ENCODE results near the gene F12. TPM values are rescaled to one million over a fixed set of nuclear protein-coding genes. Genes with fewer than 3 reads are reported as not detected.

The F12 gene
- polyA plus RNA-seq, 3 donors = 1.4 to 5.5 (median 1.5) TPM

DNA sequence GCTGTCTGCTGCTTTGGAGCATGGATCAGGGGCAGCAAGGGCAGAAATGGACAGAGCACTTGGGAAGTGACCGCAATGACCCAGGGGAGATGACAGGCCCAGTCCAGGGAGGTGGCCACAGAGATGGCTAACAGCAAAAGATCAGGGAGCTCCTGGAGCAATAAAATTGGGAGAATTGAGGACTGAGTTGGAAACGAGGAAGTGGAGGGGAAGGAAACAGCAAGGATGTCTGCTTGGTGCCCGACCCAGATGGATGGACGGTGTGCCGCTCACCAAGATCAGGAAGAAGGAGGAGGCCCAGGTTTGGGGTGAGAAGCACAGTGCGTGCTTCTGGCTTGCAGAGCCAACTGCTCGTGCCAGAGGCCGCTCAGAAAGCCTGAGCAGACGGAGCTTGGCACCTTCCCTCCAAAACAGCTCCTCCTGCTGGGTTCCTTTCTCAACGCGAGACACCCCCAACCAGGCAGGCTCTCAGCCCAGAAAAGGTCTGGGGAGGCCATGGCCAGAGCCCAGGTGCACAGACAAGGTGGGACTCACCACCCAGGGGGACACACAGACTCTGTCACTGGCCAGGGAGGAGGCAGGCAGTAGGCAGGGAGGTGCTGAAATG, 26.8 kb downstream of the F12 start:
- no peak for DNase-seq
- peaks cover 0 to 2% (median 0%) of the 10 kb centered on the region in 7 donors for H3K9me3 Mint-ChIP-seq
- H3K9me3 ChIP-seq (replicated peaks in 1 of 2; ENCODE audit: control insufficient read depth in 1 of 2, insufficient read depth in 1 of 2, low read length in 2 of 2) = no peaks in the 10 kb centered on the region
- H4K20me1 ChIP-seq (ENCODE audit: insufficient read depth, low read length) = no peaks in the 10 kb centered on the region
- no peak overlapping the region for H3K4me3 Mint-ChIP-seq
- H2AFZ ChIP-seq (ENCODE audit: insufficient read depth, low read depth, low read length, poor library complexity, severe bottlenecking) = no peak overlapping the region
- H3K4me3 ChIP-seq (replicated peaks in 1 of 3; ENCODE audit: low read depth in 2 of 3, low read length in 3 of 3) = no peak overlapping the region
- no peaks in the 10 kb centered on the region for H3K27me3 ChIP-seq (ENCODE audit: control insufficient read depth in 2 of 2, insufficient read depth in 2 of 2, low read length in 2 of 2)
- TF ChIP-seq, protein P1, sequence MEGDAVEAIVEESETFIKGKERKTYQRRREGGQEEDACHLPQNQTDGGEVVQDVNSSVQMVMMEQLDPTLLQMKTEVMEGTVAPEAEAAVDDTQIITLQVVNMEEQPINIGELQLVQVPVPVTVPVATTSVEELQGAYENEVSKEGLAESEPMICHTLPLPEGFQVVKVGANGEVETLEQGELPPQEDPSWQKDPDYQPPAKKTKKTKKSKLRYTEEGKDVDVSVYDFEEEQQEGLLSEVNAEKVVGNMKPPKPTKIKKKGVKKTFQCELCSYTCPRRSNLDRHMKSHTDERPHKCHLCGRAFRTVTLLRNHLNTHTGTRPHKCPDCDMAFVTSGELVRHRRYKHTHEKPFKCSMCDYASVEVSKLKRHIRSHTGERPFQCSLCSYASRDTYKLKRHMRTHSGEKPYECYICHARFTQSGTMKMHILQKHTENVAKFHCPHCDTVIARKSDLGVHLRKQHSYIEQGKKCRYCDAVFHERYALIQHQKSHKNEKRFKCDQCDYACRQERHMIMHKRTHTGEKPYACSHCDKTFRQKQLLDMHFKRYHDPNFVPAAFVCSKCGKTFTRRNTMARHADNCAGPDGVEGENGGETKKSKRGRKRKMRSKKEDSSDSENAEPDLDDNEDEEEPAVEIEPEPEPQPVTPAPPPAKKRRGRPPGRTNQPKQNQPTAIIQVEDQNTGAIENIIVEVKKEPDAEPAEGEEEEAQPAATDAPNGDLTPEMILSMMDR (IDR thresholded peaks at IDR 0.05) = no peak
- H3K27me3 Mint-ChIP-seq (ENCODE audit: low read depth in 3 of 3) = peaks cover 18 to 36% (median 29%) of the 10 kb centered on the region in 3 donors
- H3K4me2 ChIP-seq (replicated peaks; ENCODE audit: extremely low read depth, low read length, poor library complexity, severe bottlenecking) = no peak overlapping the region
- WGBS (ENCODE audit: insufficient coverage) = 12% methylated on average over 11 of the region's 11 CpGs
- H3K79me2 ChIP-seq (ENCODE audit: insufficient read depth, low read length) = no peaks in the 10 kb centered on the region
- intact Hi-C loops (cut with micrococcal nuclease) = no loop called here
- H3K27ac ChIP-seq (ENCODE audit: low read depth in 1 of 2, low read length in 2 of 2) = no peak overlapping the region
- no peaks in the 10 kb centered on the region for H3K36me3 Mint-ChIP-seq
- H3K4me1 ChIP-seq (ENCODE audit: control insufficient read depth in 1 of 2, insufficient read depth in 2 of 2, low read length in 2 of 2) = peaks cover 3% of the 10 kb centered on the region in 2 donors
- H3K4me1 Mint-ChIP-seq = peaks cover 17% of the 10 kb centered on the region
- no peaks in the 10 kb centered on the region for H3K36me3 ChIP-seq (replicated peaks in 1 of 2; ENCODE audit: control insufficient read depth in 1 of 2, insufficient read depth in 2 of 2, low read length in 2 of 2)
- H3K9ac ChIP-seq (ENCODE audit: insufficient read depth, low read length, poor library complexity, severe bottlenecking) = no peak overlapping the region
- no peak overlapping the region for H3K27ac Mint-ChIP-seq

- Histone ChIP-seq H3K4me3 (replicated peaks in 1 of 3; ENCODE audit: low read depth in 2 of 3, low read length in 3 of 3) (no peak overlapping the region), H3K27me3 (ENCODE audit: control insufficient read depth in 2 of 2, insufficient read depth in 2 of 2, low read length in 2 of 2) (no peaks in the 10 kb centered on the region), H3K27ac (ENCODE audit: low read depth in 1 of 2, low read length in 2 of 2) (no peak overlapping the region), H3K4me2 (replicated peaks; ENCODE audit: extremely low read depth, low read length, poor library complexity, severe bottlenecking) (no peak overlapping the region), H3K79me2 (ENCODE audit: insufficient read depth, low read length) (no peaks in the 10 kb centered on the region), H3K9me3 (replicated peaks in 1 of 2; ENCODE audit: control insufficient read depth in 1 of 2, insufficient read depth in 1 of 2, low read length in 2 of 2) (no peaks in the 10 kb centered on the region), H3K36me3 (replicated peaks in 1 of 2; ENCODE audit: control insufficient read depth in 1 of 2, insufficient read depth in 2 of 2, low read length in 2 of 2) (no peaks in the 10 kb centered on the region), H4K20me1 (ENCODE audit: insufficient read depth, low read length) (no peaks in the 10 kb centered on the region), H3K9ac (ENCODE audit: insufficient read depth, low read length, poor library complexity, severe bottlenecking) (no peak overlapping the region), H2AFZ (ENCODE audit: insufficient read depth, low read depth, low read length, poor library complexity, severe bottlenecking) (no peak overlapping the region), H3K4me1 (ENCODE audit: control insufficient read depth in 1 of 2, insufficient read depth in 2 of 2, low read length in 2 of 2) (peaks cover 3% of the 10 kb centered on the region in 2 donors)
- no peak for DNase-seq
- 100% methylated on average over 1 of the region's 6 CpGs for WGBS (ENCODE audit: insufficient coverage)
- TF ChIP-seq, protein P1 (IDR thresholded peaks at IDR 0.05) = no peak
- H3K27me3 Mint-ChIP-seq (ENCODE audit: low read depth in 3 of 3) = peaks cover 21 to 30% (median 24%) of the 10 kb centered on the region in 3 donors
- intact Hi-C loops (cut with micrococcal nuclease) = no loop called here
- peaks cover 17% of the 10 kb centered on the region for H3K4me1 Mint-ChIP-seq
- no peak overlapping the region for H3K27ac Mint-ChIP-seq
- peaks cover 0 to 2% (median 0%) of the 10 kb centered on the region in 7 donors for H3K9me3 Mint-ChIP-seq
- H3K36me3 Mint-ChIP-seq = no peaks in the 10 kb centered on the region
- no peak overlapping the region for H3K4me3 Mint-ChIP-seq
These were observed 28.6 kb downstream of the F12 start for GRCh38 chr5:177380805-177381126.
